ENCODE measurements around the gene DPYD. TPM values are rescaled to one million over a fixed set of nuclear protein-coding genes. Genes with fewer than 3 reads are reported as not detected.

Gene DPYD
- total and polyA plus RNA-seq, 12 donors, result 4.1 to 22.0 (median 7.0) TPM

DNA sequence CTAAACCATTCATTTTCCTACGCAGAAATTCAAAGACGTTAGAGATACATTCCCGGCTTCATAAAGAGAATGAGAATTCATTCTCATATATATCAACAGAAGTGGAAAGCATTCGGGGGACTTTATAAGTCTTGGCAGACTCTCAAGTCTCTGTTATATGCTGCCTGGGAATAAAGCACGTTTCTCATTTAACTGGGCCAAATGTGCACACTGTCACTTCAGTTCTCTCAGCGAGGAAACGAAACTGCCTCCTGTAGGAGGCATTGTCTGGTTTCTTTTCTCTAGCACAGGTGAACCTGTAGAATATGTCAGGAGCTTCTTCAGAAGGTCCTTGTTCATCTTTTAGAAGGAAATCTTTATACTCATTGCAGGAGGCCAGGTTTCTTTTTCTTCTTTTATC is 831.7 kb downstream of the DPYD start:
- no peak for ATAC-seq
- WGBS, 2 donors, result 70 to 73% methylated on average over 7 of the region's 7 CpGs

GRCh38 chr1:97088391-97088790 is 832.4 kb downstream of the DPYD start:
- Histone ChIP-seq H3K27me3 (no peaks in the 10 kb centered on the region), H3K4me1 (peaks cover 0 to 7% (median 0%) of the 10 kb centered on the region in 9 donors), H3K9me3 (no peaks in the 10 kb centered on the region), H3K4me3 (no peak overlapping the region), H3K36me3 (no peaks in the 10 kb centered on the region), H3K27ac (no peak overlapping the region)
- DNase-seq (no peak), ATAC-seq (peak in 4 of 8 donors; percentile 44 to 63 (median 48))
- TF ChIP-seq, protein P1, sequence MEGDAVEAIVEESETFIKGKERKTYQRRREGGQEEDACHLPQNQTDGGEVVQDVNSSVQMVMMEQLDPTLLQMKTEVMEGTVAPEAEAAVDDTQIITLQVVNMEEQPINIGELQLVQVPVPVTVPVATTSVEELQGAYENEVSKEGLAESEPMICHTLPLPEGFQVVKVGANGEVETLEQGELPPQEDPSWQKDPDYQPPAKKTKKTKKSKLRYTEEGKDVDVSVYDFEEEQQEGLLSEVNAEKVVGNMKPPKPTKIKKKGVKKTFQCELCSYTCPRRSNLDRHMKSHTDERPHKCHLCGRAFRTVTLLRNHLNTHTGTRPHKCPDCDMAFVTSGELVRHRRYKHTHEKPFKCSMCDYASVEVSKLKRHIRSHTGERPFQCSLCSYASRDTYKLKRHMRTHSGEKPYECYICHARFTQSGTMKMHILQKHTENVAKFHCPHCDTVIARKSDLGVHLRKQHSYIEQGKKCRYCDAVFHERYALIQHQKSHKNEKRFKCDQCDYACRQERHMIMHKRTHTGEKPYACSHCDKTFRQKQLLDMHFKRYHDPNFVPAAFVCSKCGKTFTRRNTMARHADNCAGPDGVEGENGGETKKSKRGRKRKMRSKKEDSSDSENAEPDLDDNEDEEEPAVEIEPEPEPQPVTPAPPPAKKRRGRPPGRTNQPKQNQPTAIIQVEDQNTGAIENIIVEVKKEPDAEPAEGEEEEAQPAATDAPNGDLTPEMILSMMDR (IDR thresholded peaks at IDR 0.05), result no peak
- intact Hi-C loops (cut with DNase I), result no loop called here
- 74 to 75% methylated on average over 1 of the region's 1 CpG for WGBS, 2 donors

More for the DNA sequence above, 831.7 kb downstream of the DPYD start:
- peaks cover 0 to 5% (median 0%) of the 10 kb centered on the region in 9 donors for H3K36me3 ChIP-seq
- H3K4me3 ChIP-seq, result no peak overlapping the region
- intact Hi-C loops (cut with DNase I), result no loop called here
- DNase-seq, result no peak
- no peaks in the 10 kb centered on the region for H3K27me3 ChIP-seq
- TF ChIP-seq, protein P1 (IDR thresholded peaks at IDR 0.05), result no peak
- no peak overlapping the region for H3K27ac ChIP-seq
- H3K4me1 ChIP-seq, result peaks cover 0 to 7% (median 0%) of the 10 kb centered on the region in 9 donors
- no peaks in the 10 kb centered on the region for H3K9me3 ChIP-seq

GRCh38 chr1:97084546-97084945 is 836.3 kb downstream of the DPYD start:
- 44 to 46% methylated on average over 2 of the region's 2 CpGs for WGBS, 2 donors
- TF ChIP-seq, protein P1 (IDR thresholded peaks at IDR 0.05), result no peak
- ATAC-seq (no peak), DNase-seq (no peak)
- no peaks in the 10 kb centered on the region for H3K36me3 ChIP-seq
- intact Hi-C loops (cut with DNase I), result no loop called here
- H3K9me3 ChIP-seq, result no peaks in the 10 kb centered on the region
- no peak overlapping the region for H3K4me3 ChIP-seq
- no peaks in the 10 kb centered on the region for H3K4me1 ChIP-seq
- no peak overlapping the region for H3K27ac ChIP-seq
- H3K27me3 ChIP-seq, result no peaks in the 10 kb centered on the region

DNA sequence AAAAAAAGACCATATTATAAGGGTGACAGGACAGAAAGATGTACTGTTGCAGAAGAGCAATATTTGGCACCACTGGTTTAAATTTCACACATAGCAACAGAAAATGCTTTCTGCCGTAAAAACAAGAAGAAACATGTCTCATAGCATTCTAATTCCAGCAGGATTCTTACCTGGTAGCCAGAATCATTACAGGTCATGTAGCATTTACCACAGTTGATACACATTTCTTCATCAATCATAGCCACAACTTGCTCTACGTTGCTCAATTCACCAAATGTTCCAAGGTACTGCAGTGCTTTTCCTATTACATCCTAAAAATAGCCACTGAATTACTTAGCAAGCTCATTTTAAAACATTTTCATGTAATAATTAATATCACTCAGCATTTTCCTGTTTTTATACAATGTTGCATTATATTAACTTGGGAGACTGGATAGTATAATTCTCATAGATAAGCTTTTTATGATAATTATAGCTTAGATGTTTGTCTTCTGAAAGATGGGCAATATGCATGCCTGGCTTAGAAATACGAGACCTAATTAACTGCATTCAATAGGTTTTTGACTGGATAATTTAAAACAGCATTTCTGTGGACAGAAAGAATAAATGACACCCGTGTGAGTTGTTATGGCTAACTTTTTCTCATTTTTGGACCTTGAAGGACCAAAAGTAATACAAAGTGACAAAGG is 838.5 kb downstream of the DPYD start:
- no peak for DNase-seq
- Histone ChIP-seq H3K27ac (no peak overlapping the region), H3K36me3 (peaks cover 0 to 12% (median 0%) of the 10 kb centered on the region in 9 donors), H3K9me3 (no peaks in the 10 kb centered on the region), H3K4me3 (no peak overlapping the region), H3K27me3 (no peaks in the 10 kb centered on the region), H3K4me1 (no peaks in the 10 kb centered on the region)
- 59 to 63% methylated on average over 4 of the region's 4 CpGs for WGBS, 2 donors
- intact Hi-C loops (cut with DNase I), result no loop called here
- no peak for ATAC-seq
- TF ChIP-seq, protein P1 (IDR thresholded peaks at IDR 0.05), result no peak

Data from heart right ventricle (tissue), 16 donors.